H1 (cell line): ENCODE data around the gene GNAO1. TPM values are rescaled to one million over a fixed set of nuclear protein-coding genes. Genes with fewer than 3 reads are reported as not detected.

Experiments
- CHD2 ChIP-seq: IDR thresholded peaks from 2 replicates; pipeline ENCODE4 v1.6.1; 2012; ENCODE audit warnings: low read length, improper control_type of control experiment
- NRF1 ChIP-seq: IDR thresholded peaks from 2 replicates; pipeline ENCODE4 v1.6.1; 2011; ENCODE audit warnings: mild to moderate bottlenecking, low read depth, low read length, improper control_type of control experiment
- RBBP5 ChIP-seq: IDR thresholded peaks from 2 replicates; pipeline ENCODE4 v1.7.1; 2012; ENCODE audit warnings: low read depth, mild to moderate bottlenecking, inconsistent platforms, low read length, moderate library complexity, borderline replicate concordance
- SIX5 ChIP-seq: IDR thresholded peaks from 2 replicates; pipeline ENCODE4 v1.6.1; 2011; ENCODE audit warnings: mild to moderate bottlenecking, low read depth, low read length
- SP1 ChIP-seq: IDR thresholded peaks from 2 replicates; pipeline ENCODE4 v1.6.1; 2011; ENCODE audit warnings: low read depth, low read length
- polyA plus RNA-seq, 7 experiments: library from polyadenylated mRNA; depleted of rRNA in 3 of 7; stranded (reverse) in 5 of 7; unstranded in 2 of 7; fragments of >200 nt in 5 of 7; fragments of 200-250 nt in 2 of 7; gene quantifications; 1 replicate in 5 of 7; 2 replicates in 1 of 7; 4 replicates in 1 of 7; pipeline versions ENCODE4 v1.2.1 to v1.2.3, GENCODE V29; 2011 to 2013; ENCODE audit warnings: missing spikeins in 2 of 7, mixed read lengths in 2 of 7
- total RNA-seq: library from RNA; stranded (reverse); fragmentation: NEBNext Ultra II Directional; extraction: Animal tissue kit (Norgen Biotek cat#: 25700); gene quantifications from 2 replicates; pipeline ENCODE4 v1.2.1, GENCODE V29; 2021

The GNAO1 gene
- total and polyA plus RNA-seq, 2 of the 8 experiments (the other 6 are each of a cell fraction or from before 2014, with no cell fraction given), result 6.7 to 34.4 TPM

DNA sequence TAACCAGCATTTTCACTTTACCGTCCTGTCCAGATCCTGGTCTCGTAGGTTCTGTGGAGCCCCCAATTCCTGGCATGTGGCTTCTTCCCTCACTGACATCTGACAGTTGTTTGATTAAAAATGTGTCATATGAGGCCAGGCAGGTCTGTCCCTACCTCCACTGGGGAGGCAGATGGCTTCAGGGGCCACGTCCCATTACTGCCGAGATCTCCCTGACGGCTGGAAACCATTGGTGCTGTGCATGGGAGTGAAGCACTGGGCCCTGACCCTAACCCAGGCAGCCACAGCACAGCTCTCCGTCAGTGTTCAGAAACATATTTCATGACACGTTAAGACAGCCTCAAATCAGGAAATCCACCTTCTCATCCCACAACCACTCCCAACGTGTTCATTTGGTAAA, 77.5 kb downstream of the GNAO1 start (continued):
- TF ChIP-seq RBBP5 (no peak), NRF1 (no peak), SIX5 (no peak), CHD2 (no peak), SP1 (no peak)
